ENCODE results near the gene KRT72.

GRCh38 chr12:52581066-52581465 is 20.2 kb downstream of the KRT72 start:
- TF ChIP-seq EZH2phosphoT487 (IDR thresholded peaks at IDR 0.05; ENCODE audit: borderline replicate concordance, low read length) (no peak), CTCF (conservative IDR thresholded peaks at IDR 0.05; ENCODE audit: low read depth, low read length) (no peak), EZH2 (IDR thresholded peaks at IDR 0.05; ENCODE audit: low read length, unreplicated experiment) (no peak)
